ENCODE results near the gene SH2D3A. TPM values are rescaled to one million over a fixed set of nuclear protein-coding genes. Genes with fewer than 3 reads are reported as not detected.

The SH2D3A gene
- total and polyA plus RNA-seq, 2 donors (not counting 1 experiment from before 2014, with no cell fraction given): 36.1 to 54.1 TPM

GRCh38 chr19:6745965-6746364 lies 21.3 kb downstream of the SH2D3A start:
- Histone ChIP-seq H3K9ac (ENCODE audit: low read length) (no peak overlapping the region), H3K4me2 (replicated peaks; ENCODE audit: low read depth, low read length, poor library complexity, severe bottlenecking) (no peak overlapping the region), H3K79me2 (ENCODE audit: control insufficient read depth, insufficient read depth, low read length) (no peaks in the 10 kb centered on the region), H3K4me3 (ENCODE audit: control extremely low read depth in 1 of 5, extremely low read depth in 1 of 5, insufficient read depth in 1 of 5, low read depth in 2 of 5, low read length in 4 of 5) (no peak overlapping the region), H3K27ac (ENCODE audit: low read length in 2 of 2) (no peak overlapping the region), H4K20me1 (ENCODE audit: control insufficient read depth, insufficient read depth, low read length, poor library complexity, severe bottlenecking) (no peaks in the 10 kb centered on the region), H3K27me3 (replicated peaks in 1 of 4; ENCODE audit: control extremely low read depth in 1 of 4, control insufficient read depth in 3 of 4, insufficient read depth in 4 of 4, low read length in 3 of 4) (no peaks in the 10 kb centered on the region), H2AFZ (ENCODE audit: insufficient read depth, low read depth, low read length, poor library complexity, severe bottlenecking) (no peak overlapping the region), H3K36me3 (replicated peaks in 1 of 2; ENCODE audit: control extremely low read depth in 1 of 2, control insufficient read depth in 1 of 2, extremely low read depth in 1 of 2, insufficient read depth in 2 of 2, low read length in 1 of 2) (peaks cover 0 to 25% of the 10 kb centered on the region in 2 experiments), H3K9me3 (ENCODE audit: control extremely low read depth in 1 of 3, control insufficient read depth in 2 of 3, insufficient read depth in 1 of 3, low read length in 2 of 3) (no peaks in the 10 kb centered on the region), H3K4me1 (ENCODE audit: control insufficient read depth in 2 of 2, insufficient read depth in 2 of 2, low read length in 2 of 2) (peaks cover 5 to 6% of the 10 kb centered on the region in 2 donors)
- CTCF ChIA-PET: no interaction called here
- Mint-ChIP-seq H3K9me3 (ENCODE audit: insufficient read depth) (no peaks in the 10 kb centered on the region), H3K4me1 (peaks cover 7% of the 10 kb centered on the region), H3K27ac (no peak overlapping the region), H3K27me3 (no peaks in the 10 kb centered on the region), H3K4me3 (no peak overlapping the region)
- DNase-seq (no peak), ATAC-seq (ENCODE audit: low read depth) (no peak)
- POLR2A ChIA-PET: no interaction called here
- intact Hi-C loops (cut with micrococcal nuclease): no loop called here
- no peak for TF ChIP-seq CTCF (IDR thresholded peaks at IDR 0.05)
- TF ChIP-seq EZH2 (IDR thresholded peaks at IDR 0.05; ENCODE audit: borderline replicate concordance, insufficient read depth, low read depth, low read length, poor library complexity, severe bottlenecking): no peak
- 99% methylated on average over 9 of the region's 24 CpGs for WGBS (ENCODE audit: insufficient coverage)

- peaks cover 15 to 19% of the 10 kb centered on the region in 2 donors for H3K4me1 ChIP-seq (ENCODE audit: control insufficient read depth in 2 of 2, insufficient read depth in 2 of 2, low read length in 2 of 2)
- peaks cover 0 to 18% of the 10 kb centered on the region in 2 experiments for H3K36me3 ChIP-seq (replicated peaks in 1 of 2; ENCODE audit: control extremely low read depth in 1 of 2, control insufficient read depth in 1 of 2, extremely low read depth in 1 of 2, insufficient read depth in 2 of 2, low read length in 1 of 2)
- ATAC-seq (ENCODE audit: low read depth): no peak
- Mint-ChIP-seq H3K9me3 (ENCODE audit: insufficient read depth) (no peaks in the 10 kb centered on the region), H3K27me3 (no peaks in the 10 kb centered on the region), H3K4me1 (peaks cover 9% of the 10 kb centered on the region), H3K27ac (no peak overlapping the region), H3K4me3 (no peak overlapping the region)
- POLR2A ChIA-PET: interaction anchor here (0.6 kb wide), 1 partner anchor 264 kb away, joined by 3 read pairs; no protein-coding TSS in a partner anchor
- H3K27ac ChIP-seq (ENCODE audit: low read length in 2 of 2): no peak overlapping the region
- H2AFZ ChIP-seq (ENCODE audit: insufficient read depth, low read depth, low read length, poor library complexity, severe bottlenecking): no peak overlapping the region
- no peak overlapping the region for H3K4me3 ChIP-seq (ENCODE audit: control extremely low read depth in 1 of 5, extremely low read depth in 1 of 5, insufficient read depth in 1 of 5, low read depth in 2 of 5, low read length in 4 of 5)
- H3K79me2 ChIP-seq (ENCODE audit: control insufficient read depth, insufficient read depth, low read length): no peaks in the 10 kb centered on the region
- CTCF ChIA-PET: interaction anchor here (1.1 to 2.5 kb wide), 2 partner anchors 24 to 28 kb away, joined by 5 to 10 read pairs; partner anchors contain the start of gene VAV1
- H3K9ac ChIP-seq (ENCODE audit: low read length): no peak overlapping the region
- no peak for DNase-seq
- TF ChIP-seq CTCF (IDR thresholded peaks at IDR 0.05) (no peak), EZH2 (IDR thresholded peaks at IDR 0.05; ENCODE audit: borderline replicate concordance, insufficient read depth, low read depth, low read length, poor library complexity, severe bottlenecking) (no peak)
- WGBS (ENCODE audit: insufficient coverage): 92% methylated on average over 37 of the region's 41 CpGs
- intact Hi-C loops (cut with micrococcal nuclease): no loop called here
- H3K9me3 ChIP-seq (ENCODE audit: control extremely low read depth in 1 of 3, control insufficient read depth in 2 of 3, insufficient read depth in 1 of 3, low read length in 2 of 3): no peaks in the 10 kb centered on the region
- H4K20me1 ChIP-seq (ENCODE audit: control insufficient read depth, insufficient read depth, low read length, poor library complexity, severe bottlenecking): no peaks in the 10 kb centered on the region
- H3K27me3 ChIP-seq (replicated peaks in 1 of 4; ENCODE audit: control extremely low read depth in 1 of 4, control insufficient read depth in 3 of 4, insufficient read depth in 4 of 4, low read length in 3 of 4): no peaks in the 10 kb centered on the region
- no peak overlapping the region for H3K4me2 ChIP-seq (replicated peaks; ENCODE audit: low read depth, low read length, poor library complexity, severe bottlenecking)
Measured at GRCh38 chr19:6744381-6745301, 22.6 kb downstream of the SH2D3A start.

Measured in B cell (primary cell).